WTC11 (cell line): ENCODE results near the gene TFPT. TPM values are rescaled to one million over a fixed set of nuclear protein-coding genes. Genes with fewer than 3 reads are reported as not detected.

Source experiments
- ATAC-seq: fragments of 200-7000 bp; cut with Tn5 transposase; 2 replicates; pipeline ENCODE4 v1.10.0; 2021; ENCODE audit warnings: mild to moderate bottlenecking, moderate library complexity
- CTCF ChIA-PET: fragments of 300-600 bp; sonication (Branson Sonifier 250); formaldehyde crosslinking; loops from one replicate; lab custom pipeline; 2021; ENCODE audit warnings: antibody characterized with exemption; lab: Charles Lee
- POLR2A ChIA-PET: fragments of 350-600 bp; sonication (Branson Sonifier 250); formaldehyde crosslinking; loops from one replicate; lab custom pipeline; 2021; ENCODE audit warnings: antibody characterized with exemption; lab: Charles Lee
- DNase-seq: peaks from one replicate; pipeline ENCODE4 v3.0.0; 2021; ENCODE audit warnings: low spot score
- H3K27ac Mint-ChIP-seq: 2 replicates; pipeline ENCODE4 v1.8.0; 2021; ENCODE audit warnings: mixed read lengths
- H3K27me3 Mint-ChIP-seq: 2 replicates; pipeline ENCODE4 v1.8.0; 2021; ENCODE audit warnings: low read depth, mild to moderate bottlenecking, moderate library complexity, mixed read lengths
- H3K36me3 Mint-ChIP-seq: 2 replicates; pipeline ENCODE4 v1.8.0; 2021; ENCODE audit warnings: mixed read lengths
- H3K4me1 Mint-ChIP-seq: 2 replicates; pipeline ENCODE4 v1.8.0; 2022; ENCODE audit warnings: mixed read lengths
- H3K4me3 Mint-ChIP-seq: 2 replicates; pipeline ENCODE4 v1.8.0; 2021; ENCODE audit warnings: mild to moderate bottlenecking, moderate library complexity, mixed read lengths
- H3K9me3 Mint-ChIP-seq: 2 replicates; pipeline ENCODE4 v1.8.0; 2021; ENCODE audit warnings: mixed read lengths
- ARID4B ChIP-seq: sonication (generic); formaldehyde crosslinking; IDR thresholded peaks from 2 replicates; pipeline ENCODE4 v1.8.0; 2023; ENCODE audit warnings: missing genetic modification reagents, mild to moderate bottlenecking, borderline replicate concordance
- ATF1 ChIP-seq: sonication (generic); formaldehyde crosslinking; IDR thresholded peaks from 2 replicates; pipeline ENCODE4 v1.8.1; 2023; ENCODE audit warnings: mild to moderate bottlenecking, moderate library complexity, missing genetic modification reagents
- ESRRA ChIP-seq: sonication (generic); formaldehyde crosslinking; IDR thresholded peaks from 2 replicates; pipeline ENCODE4 v1.8.1; 2022; ENCODE audit warnings: mild to moderate bottlenecking, missing genetic modification reagents, borderline replicate concordance
- FOXP1 ChIP-seq: sonication (generic); formaldehyde crosslinking; IDR thresholded peaks from 2 replicates; pipeline ENCODE4 v1.8.0; 2022; ENCODE audit warnings: missing genetic modification reagents, mild to moderate bottlenecking, moderate library complexity, borderline replicate concordance
- HMGXB4 ChIP-seq: sonication (generic); formaldehyde crosslinking; IDR thresholded peaks from 2 replicates; pipeline ENCODE4 v1.8.1; 2023; ENCODE audit warnings: mild to moderate bottlenecking, moderate library complexity, missing genetic modification reagents
- IRF1 ChIP-seq: sonication (generic); formaldehyde crosslinking; IDR thresholded peaks from 2 replicates; pipeline ENCODE4 v1.8.0; 2023; ENCODE audit warnings: missing genetic modification reagents
- JUN ChIP-seq: sonication (generic); formaldehyde crosslinking; IDR thresholded peaks from 2 replicates; pipeline ENCODE4 v1.8.0; 2023; ENCODE audit warnings: mild to moderate bottlenecking, missing genetic modification reagents
- NFATC4 ChIP-seq: fragments of 250-450 bp; sonication (Bioruptor Pico); IDR thresholded peaks from 2 replicates; pipeline ENCODE4 v1.9.0; 2021; ENCODE audit warnings: mild to moderate bottlenecking
- NR1H2 ChIP-seq: sonication (generic); formaldehyde crosslinking; IDR thresholded peaks from 2 replicates; pipeline ENCODE4 v1.9.0; 2021; ENCODE audit warnings: mild to moderate bottlenecking, moderate library complexity, missing genetic modification reagents
- RORB ChIP-seq: fragments of 250-450 bp; sonication (Bioruptor Pico); IDR thresholded peaks from 2 replicates; pipeline ENCODE4 v1.9.0; 2021; ENCODE audit warnings: mild to moderate bottlenecking
- TEAD4 ChIP-seq: sonication (generic); formaldehyde crosslinking; IDR thresholded peaks from 2 replicates; pipeline ENCODE4 v1.8.0; 2022; ENCODE audit warnings: mild to moderate bottlenecking, missing genetic modification reagents
- ZBTB21 ChIP-seq: sonication (generic); formaldehyde crosslinking; IDR thresholded peaks from 2 replicates; pipeline ENCODE4 v1.8.1; 2023; ENCODE audit warnings: mild to moderate bottlenecking, missing genetic modification reagents, borderline replicate concordance
- ZMAT4 ChIP-seq: fragments of 250-450 bp; sonication (Bioruptor Pico); IDR thresholded peaks from 2 replicates; pipeline ENCODE4 v1.9.0; 2021; ENCODE audit warnings: mild to moderate bottlenecking
- ZNF281 ChIP-seq: sonication (generic); formaldehyde crosslinking; IDR thresholded peaks from 2 replicates; pipeline ENCODE4 v1.8.0; 2023; ENCODE audit warnings: mild to moderate bottlenecking, missing genetic modification reagents
- ZNF425 ChIP-seq: fragments of 250-450 bp; sonication (Bioruptor Pico); conservative IDR thresholded peaks from 2 replicates; pipeline ENCODE4 v1.9.0; 2021; ENCODE audit warnings: mild to moderate bottlenecking
- ZNF671 ChIP-seq: fragments of 250-450 bp; sonication (Bioruptor Pico); IDR thresholded peaks from 2 replicates; pipeline ENCODE4 v1.8.0; 2021; ENCODE audit warnings: mild to moderate bottlenecking
- total RNA-seq: library from RNA; stranded (reverse); gene quantifications from 3 replicates; pipeline ENCODE4 v1.2.3, GENCODE V29; 2021

TFPT gene
- total RNA-seq, 1 experiment from 2014 or later = 24.6 TPM

- TF ChIP-seq ARID4B (CRISPR knock-in tag) (peak; percentile 87; the same call in 1 of the 2 replicates), HMGXB4 (peak; percentile 54; the same call in 1 of the 2 replicates), ZNF281 (CRISPR knock-in tag) (peak; percentile 77; the same call in 1 of the 2 replicates), IRF1 (CRISPR knock-in tag) (no peak)
- TF ChIP-seq, all 79 proteins: peak for 18
Measured at GRCh38 chr19:54115109-54116063, at the start of gene TFPT, which contains the start of gene PRPF31 (continued).

- ATAC-seq (no peak), DNase-seq (no peak)
- H3K4me3 Mint-ChIP-seq = no peak overlapping the region
- no peaks in the 10 kb centered on the region for H3K36me3 Mint-ChIP-seq
- no peak overlapping the region for H3K27ac Mint-ChIP-seq
- CTCF ChIA-PET = interaction anchor here (0.9 to 2.9 kb wide), 6 partner anchors 8 to 101 kb away, joined by 5 to 14 read pairs (median 8); partner anchors contain the start of genes CNOT3, MBOAT7 and TMC4
- POLR2A ChIA-PET = interaction anchor here (0.9 kb wide), 2 partner anchors 8 to 36 kb away, joined by 3 to 5 read pairs; partner anchors contain the start of gene TMC4
- peaks cover 27% of the 10 kb centered on the region for H3K4me1 Mint-ChIP-seq
- peaks cover 43% of the 10 kb centered on the region for H3K27me3 Mint-ChIP-seq
- H3K9me3 Mint-ChIP-seq = no peaks in the 10 kb centered on the region
- TF ChIP-seq ZMAT4 (CRISPR knock-in tag) = no peak
- TF ChIP-seq RORB (CRISPR knock-in tag) = no peak
- TF ChIP-seq FOXP1 (CRISPR knock-in tag) = no peak
- TF ChIP-seq NR1H2 (CRISPR knock-in tag) = no peak
- no peak for TF ChIP-seq ZNF425
- TF ChIP-seq TEAD4 (CRISPR knock-in tag) = no peak
- TF ChIP-seq IRF1 (CRISPR knock-in tag) = no peak
- TF ChIP-seq ESRRA (CRISPR knock-in tag) = no peak
- no peak for TF ChIP-seq ZNF671
- TF ChIP-seq JUN (CRISPR knock-in tag) = no peak
- TF ChIP-seq ATF1 (CRISPR knock-in tag) = no peak
- no peak for TF ChIP-seq NFATC4 (CRISPR knock-in tag)
- no peak for TF ChIP-seq ZBTB21 (CRISPR knock-in tag)
Measured at GRCh38 chr19:54165222-54165621, 49.8 kb upstream of the TFPT start.
